Liver (tissue), 3 donors: ENCODE data around the gene BHLHA15.

Experiments
- GABPA ChIP-seq, 2 donors: IDR thresholded peaks in 1 of 2; conservative IDR thresholded peaks in 1 of 2; 2 replicates each; pipeline ENCODE4 v1.6.1; 2016; ENCODE audit warnings: antibody characterized with exemption in 2 of 2, mild to moderate bottlenecking in 1 of 2, moderate library complexity in 1 of 2
- MAX ChIP-seq: IDR thresholded peaks from 2 replicates; pipeline ENCODE4 v1.6.1; 2016; ENCODE audit warnings: antibody characterized with exemption
- RAD21 ChIP-seq, 2 donors: IDR thresholded peaks; 2 replicates each; pipeline ENCODE4 v1.6.1; 2016; ENCODE audit warnings: antibody characterized with exemption in 2 of 2, mild to moderate bottlenecking in 2 of 2
- SP1 ChIP-seq: IDR thresholded peaks from 2 replicates; pipeline ENCODE4 v1.6.1; 2018; ENCODE audit warnings: antibody characterized with exemption, mild to moderate bottlenecking
- TF ChIP-seq, protein P1 (sequence below): fragments of 150-350 bp; IDR thresholded peaks from 2 replicates; pipeline ENCODE4 v1.5.1; 2017; ENCODE audit warnings: improper control_type of control experiment, low read depth, low read length; ENCODE audit not compliant: missing input control
- TF ChIP-seq, protein P2 (sequence below): IDR thresholded peaks from 2 replicates; pipeline ENCODE4 v1.6.1; 2016; ENCODE audit warnings: antibody characterized with exemption
- TF ChIP-seq, protein P3 (sequence below): IDR thresholded peaks from 2 replicates; pipeline ENCODE4 v1.6.1; 2016; ENCODE audit warnings: antibody characterized with exemption
- donor health status: healthy.
- donor health status: healthy.

DNA sequence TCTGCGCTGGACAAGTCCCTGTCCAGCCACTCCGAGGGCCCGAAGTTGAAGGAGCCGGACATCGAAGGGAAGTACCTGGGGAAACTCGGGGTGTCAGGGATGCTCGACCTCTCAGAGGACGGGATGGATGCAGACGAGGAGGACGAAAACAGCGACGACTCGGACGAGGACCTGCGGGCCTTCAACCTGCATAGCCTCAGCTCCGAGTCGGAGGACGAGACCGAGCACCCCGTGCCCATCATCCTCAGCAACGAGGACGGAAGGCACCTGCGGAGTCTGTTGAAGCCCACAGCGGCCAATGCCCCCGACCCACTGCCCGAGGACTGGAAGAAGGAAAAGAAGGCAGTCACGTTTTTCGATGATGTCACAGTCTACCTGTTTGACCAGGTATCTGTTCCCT, 17.1 kb upstream of the BHLHA15 start:
- TF ChIP-seq, protein P1, sequence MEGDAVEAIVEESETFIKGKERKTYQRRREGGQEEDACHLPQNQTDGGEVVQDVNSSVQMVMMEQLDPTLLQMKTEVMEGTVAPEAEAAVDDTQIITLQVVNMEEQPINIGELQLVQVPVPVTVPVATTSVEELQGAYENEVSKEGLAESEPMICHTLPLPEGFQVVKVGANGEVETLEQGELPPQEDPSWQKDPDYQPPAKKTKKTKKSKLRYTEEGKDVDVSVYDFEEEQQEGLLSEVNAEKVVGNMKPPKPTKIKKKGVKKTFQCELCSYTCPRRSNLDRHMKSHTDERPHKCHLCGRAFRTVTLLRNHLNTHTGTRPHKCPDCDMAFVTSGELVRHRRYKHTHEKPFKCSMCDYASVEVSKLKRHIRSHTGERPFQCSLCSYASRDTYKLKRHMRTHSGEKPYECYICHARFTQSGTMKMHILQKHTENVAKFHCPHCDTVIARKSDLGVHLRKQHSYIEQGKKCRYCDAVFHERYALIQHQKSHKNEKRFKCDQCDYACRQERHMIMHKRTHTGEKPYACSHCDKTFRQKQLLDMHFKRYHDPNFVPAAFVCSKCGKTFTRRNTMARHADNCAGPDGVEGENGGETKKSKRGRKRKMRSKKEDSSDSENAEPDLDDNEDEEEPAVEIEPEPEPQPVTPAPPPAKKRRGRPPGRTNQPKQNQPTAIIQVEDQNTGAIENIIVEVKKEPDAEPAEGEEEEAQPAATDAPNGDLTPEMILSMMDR = no peak
- TF ChIP-seq, protein P2, sequence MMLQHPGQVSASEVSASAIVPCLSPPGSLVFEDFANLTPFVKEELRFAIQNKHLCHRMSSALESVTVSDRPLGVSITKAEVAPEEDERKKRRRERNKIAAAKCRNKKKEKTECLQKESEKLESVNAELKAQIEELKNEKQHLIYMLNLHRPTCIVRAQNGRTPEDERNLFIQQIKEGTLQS = no peak
- TF ChIP-seq RAD21 (IDR thresholded peaks at IDR 0.05) = no peak
- TF ChIP-seq GABPA (IDR thresholded peaks at IDR 0.05 in 1 of 2, conservative IDR thresholded peaks at IDR 0.05 in 1 of 2) = no peak
- TF ChIP-seq SP1 = no peak
- TF ChIP-seq MAX = no peak
- TF ChIP-seq, protein P3, sequence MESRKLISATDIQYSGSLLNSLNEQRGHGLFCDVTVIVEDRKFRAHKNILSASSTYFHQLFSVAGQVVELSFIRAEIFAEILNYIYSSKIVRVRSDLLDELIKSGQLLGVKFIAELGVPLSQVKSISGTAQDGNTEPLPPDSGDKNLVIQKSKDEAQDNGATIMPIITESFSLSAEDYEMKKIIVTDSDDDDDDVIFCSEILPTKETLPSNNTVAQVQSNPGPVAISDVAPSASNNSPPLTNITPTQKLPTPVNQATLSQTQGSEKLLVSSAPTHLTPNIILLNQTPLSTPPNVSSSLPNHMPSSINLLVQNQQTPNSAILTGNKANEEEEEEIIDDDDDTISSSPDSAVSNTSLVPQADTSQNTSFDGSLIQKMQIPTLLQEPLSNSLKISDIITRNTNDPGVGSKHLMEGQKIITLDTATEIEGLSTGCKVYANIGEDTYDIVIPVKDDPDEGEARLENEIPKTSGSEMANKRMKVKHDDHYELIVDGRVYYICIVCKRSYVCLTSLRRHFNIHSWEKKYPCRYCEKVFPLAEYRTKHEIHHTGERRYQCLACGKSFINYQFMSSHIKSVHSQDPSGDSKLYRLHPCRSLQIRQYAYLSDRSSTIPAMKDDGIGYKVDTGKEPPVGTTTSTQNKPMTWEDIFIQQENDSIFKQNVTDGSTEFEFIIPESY = no peak
